Neural progenitor cell (in vitro differentiated cells): ENCODE data around the gene RSF1.

Source experiments
- CTCF ChIP-seq: fragments of 200-600 bp; sonication (generic); IDR thresholded peaks from 2 replicates; pipeline ENCODE4 v1.5.1; 2017; ENCODE audit warnings: antibody characterized with exemption, mild to moderate bottlenecking
- EZH2 ChIP-seq: fragments of 200-600 bp; sonication (generic); IDR thresholded peaks from 2 replicates; pipeline ENCODE4 v1.6.1; 2017; ENCODE audit warnings: antibody characterized with exemption, mild to moderate bottlenecking, moderate library complexity

- TF ChIP-seq CTCF (no peak), EZH2 (no peak)
These were observed 37.5 kb downstream of the RSF1 start for GRCh38 chr11:77783025-77783424.
